Endothelial cell (in vitro differentiated cells): ENCODE data around the gene ANXA3. TPM values are rescaled to one million over a fixed set of nuclear protein-coding genes. Genes with fewer than 3 reads are reported as not detected.

Experiments used
- DNase-seq: peaks from one replicate; pipeline ENCODE4 v3.0.0; 2021; ENCODE audit warnings: low spot score
- H3K27ac Mint-ChIP-seq: one replicate; pipeline ENCODE4 v1.8.0; 2021; ENCODE audit warnings: mixed read lengths, inconsistent platforms; ENCODE audit not compliant: unreplicated experiment
- H3K27me3 Mint-ChIP-seq: one replicate; pipeline ENCODE4 v1.8.0; 2021; ENCODE audit warnings: mild to moderate bottlenecking, moderate library complexity, mixed read lengths, inconsistent platforms; ENCODE audit not compliant: unreplicated experiment
- H3K36me3 Mint-ChIP-seq: one replicate; pipeline ENCODE4 v1.8.0; 2021; ENCODE audit warnings: mild to moderate bottlenecking, low read depth, mixed read lengths, inconsistent platforms; ENCODE audit not compliant: unreplicated experiment
- H3K4me1 Mint-ChIP-seq: one replicate; pipeline ENCODE4 v1.8.0; 2021; ENCODE audit warnings: mild to moderate bottlenecking, mixed read lengths, inconsistent platforms; ENCODE audit not compliant: unreplicated experiment
- H3K4me3 Mint-ChIP-seq: one replicate; pipeline ENCODE4 v1.8.0; 2021; ENCODE audit warnings: mild to moderate bottlenecking, mixed read lengths, inconsistent platforms; ENCODE audit not compliant: unreplicated experiment
- H3K9me3 Mint-ChIP-seq: one replicate; pipeline ENCODE4 v1.8.0; 2021; ENCODE audit warnings: mixed read lengths, inconsistent platforms; ENCODE audit not compliant: unreplicated experiment
- CTCF ChIP-seq: fragments of 200-600 bp; sonication (generic); IDR thresholded peaks from one replicate; pipeline ENCODE4 v1.5.0; 2021; ENCODE audit warnings: antibody characterized with exemption; ENCODE audit not compliant: unreplicated experiment
- total RNA-seq: library from RNA; stranded (reverse); fragmentation: NEBNext Ultra II Directional; extraction: Animal tissue kit (Norgen Biotek cat#: 25700); gene quantifications from one replicate; pipeline ENCODE4 v1.2.1, GENCODE V29; 2021; ENCODE audit not compliant: unreplicated experiment

The ANXA3 gene
- total RNA-seq, 1 donor from 2014 or later = 30.4 TPM

- H3K4me1 Mint-ChIP-seq = peaks cover 42% of the 10 kb centered on the region
- H3K4me3 Mint-ChIP-seq = no peak overlapping the region
- TF ChIP-seq CTCF = no peak
- no peak overlapping the region for H3K27ac Mint-ChIP-seq
- no peak for DNase-seq
- H3K36me3 Mint-ChIP-seq = no peaks in the 10 kb centered on the region
- no peaks in the 10 kb centered on the region for H3K9me3 Mint-ChIP-seq
- H3K27me3 Mint-ChIP-seq = no peaks in the 10 kb centered on the region
Observed at GRCh38 chr4:78610546-78611214, 59.1 kb downstream of the ANXA3 start.

- Mint-ChIP-seq H3K36me3 (no peaks in the 10 kb centered on the region), H3K4me1 (peaks cover 42% of the 10 kb centered on the region)
Observed at GRCh38 chr4:78611215-78611558, 59.6 kb downstream of the ANXA3 start.

GRCh38 chr4:78612398-78613178 is 61.0 kb downstream of the ANXA3 start:
- peak; percentile 51 for TF ChIP-seq CTCF
- Mint-ChIP-seq H3K27me3 (no peaks in the 10 kb centered on the region), H3K27ac (no peak overlapping the region), H3K36me3 (peaks cover 3% of the 10 kb centered on the region), H3K4me1 (peaks cover 34% of the 10 kb centered on the region), H3K9me3 (no peaks in the 10 kb centered on the region), H3K4me3 (no peak overlapping the region)
- DNase-seq = no peak

More at GRCh38 chr4:78611215-78611558, 59.6 kb downstream of the ANXA3 start:
- Mint-ChIP-seq H3K27me3 (no peaks in the 10 kb centered on the region), H3K27ac (no peak overlapping the region), H3K9me3 (no peaks in the 10 kb centered on the region), H3K4me3 (no peak overlapping the region)
- no peak for DNase-seq
- no peak for TF ChIP-seq CTCF

GRCh38 chr4:78613522-78614321 is 62.2 kb downstream of the ANXA3 start:
- DNase-seq = no peak
- no peak for TF ChIP-seq CTCF
- H3K9me3 Mint-ChIP-seq = no peaks in the 10 kb centered on the region
- no peaks in the 10 kb centered on the region for H3K27me3 Mint-ChIP-seq
- H3K4me1 Mint-ChIP-seq = peaks cover 30% of the 10 kb centered on the region
- H3K27ac Mint-ChIP-seq = no peak overlapping the region
- H3K4me3 Mint-ChIP-seq = no peak overlapping the region
- peaks cover 7% of the 10 kb centered on the region for H3K36me3 Mint-ChIP-seq
